HCT116 (cell line): ENCODE measurements around the gene FLYWCH1. TPM values are rescaled to one million over a fixed set of nuclear protein-coding genes. Genes with fewer than 3 reads are reported as not detected.

Source experiments
- ATAC-seq: fragments of 200-7000 bp; cut with Tn5 transposase; 2 replicates; pipeline ENCODE4 v1.9.1; 2020; ENCODE audit warnings: mild to moderate bottlenecking, moderate library complexity
- BruUV-seq: library from RNA; stranded (reverse); fragments of 400-500 nt; replicated peaks from 2 replicates; lab custom pipeline; 2021; lab: Mats Ljungman, UMichigan
- CTCF ChIA-PET: fragments of 300-600 bp; sonication (Branson Sonifier 250); formaldehyde crosslinking; loops from one replicate; lab custom pipeline; 2021; ENCODE audit warnings: antibody characterized with exemption; lab: Charles Lee
- POLR2A ChIA-PET: fragments of 300-600, 350-600 bp; sonication (Branson Sonifier 250); formaldehyde crosslinking; loops from one replicate; lab custom pipeline; 2021; ENCODE audit warnings: antibody characterized with exemption; lab: Charles Lee
- RAD21 ChIA-PET, 2 experiments: fragments of 300-600 bp; sonication (Branson Sonifier 250); formaldehyde crosslinking; loops; one replicate each; lab custom pipeline; 2023; ENCODE audit warnings: low total read pairs in 2 of 2; ENCODE audit not compliant: uncharacterized antibody in 2 of 2, unreplicated experiment in 2 of 2, low non-redundant PET in 1 of 2; lab: Charles Lee
- DNase-seq: peaks from one replicate; pipeline ENCODE4 v3.0.0-alpha.2; 2010; ENCODE audit warnings: low read depth, low spot score
- H2AFZ ChIP-seq: fragments of 200-600 bp; shearing (Covaris generic), sonication (generic); 2 replicates; pipeline ENCODE4 v1.6.1; 2017; ENCODE audit warnings: low read depth, mixed run types, mixed read lengths, antibody characterized with exemption, low read length; ENCODE audit not compliant: poor library complexity, severe bottlenecking
- H3K27ac ChIP-seq: 2 replicates; pipeline ENCODE4 v1.5.1; 2012; ENCODE audit warnings: low read depth, low read length
- H3K27me3 ChIP-seq: fragments of 200-600 bp; sonication (generic); 2 replicates; pipeline ENCODE4 v1.6.1; 2016; ENCODE audit warnings: mixed run types, low read length, mixed read lengths; ENCODE audit not compliant: insufficient read depth
- H3K36me3 ChIP-seq, 2 experiments: fragments of 200-500 bp in 1 of 2; fragments of 200-600 bp in 1 of 2; sonication (Bioruptor generic) in 1 of 2; sonication (generic) in 1 of 2; 2 replicates each; pipeline versions ENCODE4 v1.5.1 to v1.6.1; 2014 to 2016; ENCODE audit warnings: low read length in 2 of 2, inconsistent platforms in 1 of 2, mixed read lengths in 1 of 2, mixed run types in 1 of 2; ENCODE audit not compliant: insufficient read depth in 2 of 2, control insufficient read depth in 1 of 2
- H3K4me1 ChIP-seq, 2 experiments: fragments of 200-600 bp in 1 of 2; sonication (generic) in 1 of 2; 2 replicates each; pipeline versions ENCODE4 v1.5.1 to v1.6.1; 2012 to 2017; ENCODE audit warnings: low read length in 2 of 2, inconsistent platforms in 1 of 2, mild to moderate bottlenecking in 1 of 2, mixed read lengths in 1 of 2, mixed run types in 1 of 2, moderate library complexity in 1 of 2; ENCODE audit not compliant: insufficient read depth in 2 of 2, control insufficient read depth in 1 of 2
- H3K4me2 ChIP-seq: fragments of 200-600 bp; sonication (generic); 2 replicates; pipeline ENCODE4 v1.6.1; 2017; ENCODE audit warnings: mixed run types, low read length, mixed read lengths
- H3K4me3 ChIP-seq, 2 experiments: fragments of 200-600 bp in 1 of 2; sonication (generic) in 1 of 2; replicated peaks in 1 of 2; 2 replicates each; pipeline ENCODE4 v1.5.1; 2011 to 2016; ENCODE audit warnings: low read length in 2 of 2, control low read depth in 1 of 2, low read depth in 1 of 2, mild to moderate bottlenecking in 1 of 2, mixed read lengths in 1 of 2, mixed run types in 1 of 2
- H3K79me2 ChIP-seq: fragments of 200-600 bp; sonication (generic); 2 replicates; pipeline ENCODE4 v1.6.1; 2017; ENCODE audit warnings: mild to moderate bottlenecking, mixed run types, low read length, moderate library complexity, mixed read lengths; ENCODE audit not compliant: insufficient read depth
- H3K9ac ChIP-seq: fragments of 200-600 bp; sonication (generic); 2 replicates; pipeline ENCODE4 v1.6.1; 2016; ENCODE audit warnings: low read length, mixed read lengths
- H3K9me2 ChIP-seq: fragments of 200-600 bp; sonication (generic), shearing (Covaris generic); 2 replicates; pipeline ENCODE4 v1.6.1; 2017; ENCODE audit warnings: mixed run types, mild to moderate bottlenecking, moderate library complexity; ENCODE audit not compliant: insufficient read depth
- H3K9me3 ChIP-seq, 2 experiments: fragments of 200-500 bp in 1 of 2; fragments of 200-600 bp in 1 of 2; sonication (Bioruptor generic) in 1 of 2; sonication (generic) in 1 of 2; 2 replicates each; pipeline ENCODE4 v1.6.1; 2014 to 2017; ENCODE audit warnings: low read length in 2 of 2, mixed read lengths in 2 of 2, inconsistent platforms in 1 of 2, low read depth in 1 of 2, mild to moderate bottlenecking in 1 of 2, mixed run types in 1 of 2, moderate library complexity in 1 of 2; ENCODE audit not compliant: control insufficient read depth in 1 of 2, insufficient read depth in 1 of 2
- H4K20me1 ChIP-seq: fragments of 200-600 bp; sonication (generic), shearing (Covaris generic); 2 replicates; pipeline ENCODE4 v1.6.1; 2017; ENCODE audit warnings: mixed run types, mild to moderate bottlenecking, moderate library complexity; ENCODE audit not compliant: insufficient read depth
- CBX3 ChIP-seq: IDR thresholded peaks from 2 replicates; pipeline ENCODE4 v1.6.1; 2012; ENCODE audit warnings: low read depth
- EGR1 ChIP-seq: IDR thresholded peaks from 2 replicates; pipeline ENCODE4 v1.6.1; 2012; ENCODE audit warnings: low read depth
- MAX ChIP-seq: IDR thresholded peaks from 2 replicates; pipeline ENCODE4 v1.6.1; 2012
- POLR2A ChIP-seq: IDR thresholded peaks from 2 replicates; pipeline ENCODE4 v1.7.0; 2011; ENCODE audit warnings: borderline replicate concordance; ENCODE audit not compliant: insufficient read depth, insufficient read length; ENCODE audit errors: extremely low read depth
- SIN3A ChIP-seq: IDR thresholded peaks from 2 replicates; pipeline ENCODE4 v1.6.1; 2012; ENCODE audit warnings: low read depth
- SP1 ChIP-seq: IDR thresholded peaks from 2 replicates; pipeline ENCODE4 v1.6.1; 2012; ENCODE audit warnings: low read depth
- TCF7L2 ChIP-seq: IDR thresholded peaks from 2 replicates; pipeline ENCODE4 v1.7.0; 2011; ENCODE audit warnings: borderline replicate concordance, inconsistent platforms; ENCODE audit not compliant: insufficient read depth, insufficient read length; ENCODE audit errors: extremely low read depth
- ZNF274 ChIP-seq: fragments of 200-500 bp; sonication (Bioruptor generic); IDR thresholded peaks from 2 replicates; pipeline ENCODE4 v1.6.1; 2014; ENCODE audit warnings: mild to moderate bottlenecking, low read depth, low read length, inconsistent platforms
- intact Hi-C: fragments of 100-400 bp; cut with micrococcal nuclease; formaldehyde crosslinking; loops from 2 replicates; pipeline ENCODE4 v1.10.0; 2022
- total RNA-seq: library from RNA; stranded (reverse); gene quantifications from one replicate; pipeline ENCODE4 v1.2.1, GENCODE V29; 2021; ENCODE audit not compliant: unreplicated experiment

The FLYWCH1 gene
- total RNA-seq, 1 experiment from 2014 or later: 66.6 TPM

- no peak overlapping the region for H3K27ac ChIP-seq
- no peak for ATAC-seq
- TF ChIP-seq MAX (no peak), TCF7L2 (no peak), CBX3 (no peak), EGR1 (no peak), POLR2A (no peak), ZNF274 (no peak)
- TF ChIP-seq, all 23 proteins: peak for 0
- no peak overlapping the region for H3K4me3 ChIP-seq
- no peak for DNase-seq
- POLR2A ChIA-PET: no interaction called here
- H3K36me3 ChIP-seq: no peaks in the 10 kb centered on the region
- H2AFZ ChIP-seq: no peak overlapping the region
- H3K4me2 ChIP-seq: no peak overlapping the region
- no peaks in the 10 kb centered on the region for H3K9me3 ChIP-seq
- peaks cover 2 to 16% of the 10 kb centered on the region in 2 experiments; a peak in 3 of 4 replicates for H3K4me1 ChIP-seq
- H3K79me2 ChIP-seq: no peaks in the 10 kb centered on the region
- BruUV-seq: no TSS peak
- no peaks in the 10 kb centered on the region for H4K20me1 ChIP-seq
- CTCF ChIA-PET: no interaction called here
- no peak overlapping the region for H3K9ac ChIP-seq
- intact Hi-C loops: no loop called here
- RAD21 ChIA-PET: no interaction called here
- no peaks in the 10 kb centered on the region for H3K27me3 ChIP-seq
- H3K9me2 ChIP-seq: no peaks in the 10 kb centered on the region
Measured at GRCh38 chr16:2865651-2866050, 46.1 kb upstream of the FLYWCH1 start.

- RAD21 ChIA-PET: no interaction called here
- POLR2A ChIA-PET: no interaction called here
Measured at GRCh38 chr16:2866431-2866830, 45.3 kb upstream of the FLYWCH1 start.

More at GRCh38 chr16:2866431-2866830, 45.3 kb upstream of the FLYWCH1 start:
- H3K9ac ChIP-seq: no peak overlapping the region
- intact Hi-C loops: no loop called here
- CTCF ChIA-PET: interaction anchor here (2.9 kb wide), 1 partner anchor 27 kb away, joined by 42 read pairs; no protein-coding TSS in a partner anchor
- no peak overlapping the region for H2AFZ ChIP-seq
- H3K27ac ChIP-seq: no peak overlapping the region
- no TSS peak for BruUV-seq
- no peaks in the 10 kb centered on the region for H4K20me1 ChIP-seq
- no peak for ATAC-seq
- H3K4me3 ChIP-seq: no peak overlapping the region
- H3K36me3 ChIP-seq: no peaks in the 10 kb centered on the region
- no peak for TF ChIP-seq SIN3A
- no peak for TF ChIP-seq SP1
- H3K79me2 ChIP-seq: no peaks in the 10 kb centered on the region
- H3K9me3 ChIP-seq: no peaks in the 10 kb centered on the region
- H3K9me2 ChIP-seq: no peaks in the 10 kb centered on the region
- H3K4me2 ChIP-seq: no peak overlapping the region
- H3K4me1 ChIP-seq: peaks cover 2 to 12% of the 10 kb centered on the region in 2 experiments; a peak in 3 of 4 replicates
- DNase-seq: no peak
- no peaks in the 10 kb centered on the region for H3K27me3 ChIP-seq
